LNCAP (cell line): ENCODE results near the gene FSTL3.

ENCODE experiments used
- CTCF ChIP-seq: fragments of 450-650 bp; IDR thresholded peaks from 2 replicates; pipeline ENCODE4 v1.5.1; 2017; ENCODE audit warnings: mild to moderate bottlenecking

Gene FSTL3

DNA sequence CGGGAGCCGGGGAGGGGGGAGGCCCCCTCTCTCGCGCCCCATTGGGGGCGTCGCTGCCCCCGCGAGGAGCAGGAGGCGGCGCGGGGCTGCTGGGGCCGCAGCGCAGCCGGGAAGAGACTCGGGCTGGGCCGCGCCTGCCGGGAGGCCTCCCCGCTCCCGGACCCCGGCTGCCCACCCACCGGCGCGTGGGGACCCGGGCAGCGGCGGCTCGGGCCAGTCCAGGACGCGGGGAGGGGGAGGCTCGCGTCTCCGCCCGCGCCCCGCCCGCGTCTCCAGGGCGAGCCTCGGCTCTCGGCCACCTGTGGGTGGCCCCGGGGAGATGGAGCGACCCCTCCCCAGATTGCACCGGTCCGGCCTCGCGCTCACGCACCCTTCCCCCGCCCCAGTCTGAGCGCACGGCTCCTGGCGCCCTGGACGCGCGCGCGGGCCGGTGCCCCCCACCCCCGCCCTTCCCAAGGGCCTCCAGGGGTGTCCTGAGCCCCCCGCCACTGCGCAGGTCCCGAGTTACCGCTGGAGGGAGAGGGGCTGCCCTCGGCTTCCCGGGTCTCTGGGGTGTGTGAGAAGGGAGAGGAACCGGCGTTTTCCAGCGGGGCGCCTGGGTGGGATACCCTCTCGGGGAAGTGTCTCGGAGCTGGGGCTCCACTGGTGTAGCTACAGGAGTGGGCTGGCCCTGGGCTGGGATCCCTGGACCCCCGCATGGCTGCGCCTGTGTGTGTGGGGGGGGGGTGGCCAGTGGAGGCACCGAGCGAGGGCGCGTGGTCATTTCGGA is 33.2 kb downstream of the FSTL3 start:
- no peak for TF ChIP-seq CTCF

DNA sequence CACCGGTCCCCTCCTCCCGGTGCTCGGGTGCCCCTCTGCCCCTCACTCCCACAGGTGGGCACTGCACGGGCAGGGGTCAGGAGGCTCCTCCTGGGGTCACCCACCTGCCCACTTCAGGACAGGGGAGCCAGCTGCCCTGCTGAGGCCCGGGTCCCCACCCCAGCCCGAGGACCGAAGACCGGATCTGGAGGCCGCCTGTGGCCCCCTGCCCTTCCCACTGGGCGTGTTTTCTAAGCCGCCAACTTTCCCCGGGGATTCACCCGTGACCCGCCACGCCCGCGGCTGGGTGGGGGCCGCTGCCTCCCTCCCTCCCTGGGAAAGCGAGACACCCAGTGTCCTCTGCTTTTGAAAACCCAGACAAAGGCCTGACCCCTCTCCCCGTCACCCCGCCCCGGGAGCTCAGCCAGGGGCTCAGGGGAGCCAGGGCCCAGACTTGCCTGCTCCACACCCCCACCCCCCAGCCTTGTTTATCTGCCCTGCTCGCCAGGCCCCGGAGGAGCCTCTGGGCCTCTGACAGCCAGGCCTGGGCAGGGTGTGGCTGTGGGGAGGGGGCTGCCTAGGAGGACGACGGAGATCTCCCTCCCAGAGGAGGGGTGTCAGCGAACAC is 33.9 kb downstream of the FSTL3 start:
- no peak for TF ChIP-seq CTCF

DNA sequence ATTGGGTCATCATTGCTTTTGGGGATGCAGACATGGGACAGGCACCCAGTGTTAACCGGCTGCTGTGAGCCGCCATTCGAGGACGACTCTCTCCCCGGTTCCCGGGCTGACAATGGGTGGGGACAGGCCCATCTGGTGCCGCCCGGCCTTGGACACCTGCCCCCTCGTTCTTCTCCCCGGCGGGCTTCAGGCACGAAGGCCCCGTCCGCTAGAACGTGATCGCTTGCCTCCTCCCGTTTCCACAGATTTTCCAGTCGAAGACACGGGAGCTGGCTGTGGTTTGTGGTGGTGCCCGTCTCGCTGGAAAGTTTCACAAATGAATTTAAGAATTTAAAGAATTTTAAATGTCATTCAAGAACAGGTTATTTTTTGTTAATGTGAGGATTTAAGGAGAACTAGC is 34.6 kb downstream of the FSTL3 start:
- TF ChIP-seq CTCF: no peak

GRCh38 chr19:711254-711653 is 35.1 kb downstream of the FSTL3 start:
- no peak for TF ChIP-seq CTCF

GRCh38 chr19:715347-715746 is 39.2 kb downstream of the FSTL3 start:
- no peak for TF ChIP-seq CTCF

- TF ChIP-seq CTCF: no peak
Observed at GRCh38 chr19:718251-718951, 42.2 kb downstream of the FSTL3 start.

- no peak for TF ChIP-seq CTCF
Observed at GRCh38 chr19:718991-719512, 42.9 kb downstream of the FSTL3 start.
